ENCODE data around the gene GALNT4.

GALNT4 gene

DNA sequence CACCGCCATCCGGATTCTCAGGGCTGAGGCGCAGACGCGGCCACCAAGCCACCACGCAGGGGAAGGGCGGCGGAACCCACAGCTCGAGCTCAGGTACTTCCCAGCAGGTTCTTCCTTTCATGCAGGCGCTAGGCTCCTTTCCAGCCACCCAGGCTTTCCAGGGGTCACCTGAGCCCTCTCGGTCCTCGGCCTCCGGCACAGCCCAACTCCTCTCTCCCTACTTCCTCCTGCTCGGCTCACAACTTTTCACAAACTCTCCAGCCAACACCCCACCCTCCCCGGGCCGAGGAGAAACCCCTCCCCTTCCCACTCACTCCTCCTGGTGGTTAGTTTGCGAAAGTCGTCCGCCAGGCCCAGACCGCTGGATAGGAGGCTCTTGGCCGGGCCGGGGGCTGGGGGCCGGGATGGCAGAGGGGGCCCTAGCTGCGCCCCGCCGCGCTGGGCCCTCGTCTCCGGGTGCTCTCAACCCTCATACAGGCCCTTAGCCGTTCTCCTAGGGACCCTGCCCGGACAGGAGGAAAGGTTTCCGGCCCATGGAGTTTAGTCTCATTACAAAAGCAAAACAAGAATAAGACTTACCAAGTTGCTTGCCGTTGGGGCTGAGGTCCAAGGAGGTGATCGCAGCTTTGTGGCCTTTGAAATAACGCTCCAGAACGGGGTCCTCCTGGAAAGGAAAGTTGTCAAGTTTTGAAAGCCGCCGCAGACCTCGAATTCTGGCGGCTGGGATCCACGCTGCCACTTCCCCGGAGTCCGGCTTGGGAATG, at the start of gene GALNT4:
GALNT4 (minus strand) TSS at position 256 of the 764 bp plus-strand sequence; CDS start at position 9, 247 bp downstream.
- peak; percentile 26 for DNase-seq (ENCODE audit: low read depth)

DNA sequence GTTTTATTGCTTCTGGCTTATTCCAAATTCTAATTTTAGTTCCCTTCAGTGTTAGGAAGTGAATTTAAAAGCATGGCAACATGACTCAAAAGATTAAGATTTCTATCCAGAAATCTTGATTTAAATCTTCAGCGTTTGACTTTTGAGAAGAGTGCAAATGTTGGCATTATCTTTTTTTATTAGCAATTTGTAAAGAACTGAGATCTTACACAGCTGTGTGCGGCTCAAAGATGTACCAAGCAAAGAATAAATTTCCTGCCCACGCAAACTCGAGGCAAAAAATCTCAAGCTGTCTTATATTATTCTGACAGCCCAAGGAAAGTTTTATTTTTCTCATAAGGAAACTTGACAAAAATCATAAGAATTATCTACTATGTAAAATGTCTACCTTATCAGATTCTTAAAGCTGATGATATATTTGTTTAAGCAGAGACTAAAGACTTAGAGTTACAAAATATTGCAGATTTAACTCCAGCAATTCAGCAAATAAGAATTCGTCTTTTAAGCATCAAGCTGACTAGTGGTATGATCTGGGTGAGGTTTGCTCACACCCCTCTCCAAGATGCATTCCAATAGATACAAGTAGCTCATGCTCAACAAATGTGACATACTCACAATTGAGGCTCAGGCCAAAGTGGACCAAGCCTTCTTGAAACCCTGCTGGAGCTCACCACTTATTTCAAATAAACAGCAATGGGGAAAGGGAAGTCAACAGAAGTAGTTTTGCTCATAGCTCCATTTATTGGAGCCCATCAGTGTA, 48.6 kb upstream of the GALNT4 start:
- DNase-seq (ENCODE audit: low read depth): no peak

DNA sequence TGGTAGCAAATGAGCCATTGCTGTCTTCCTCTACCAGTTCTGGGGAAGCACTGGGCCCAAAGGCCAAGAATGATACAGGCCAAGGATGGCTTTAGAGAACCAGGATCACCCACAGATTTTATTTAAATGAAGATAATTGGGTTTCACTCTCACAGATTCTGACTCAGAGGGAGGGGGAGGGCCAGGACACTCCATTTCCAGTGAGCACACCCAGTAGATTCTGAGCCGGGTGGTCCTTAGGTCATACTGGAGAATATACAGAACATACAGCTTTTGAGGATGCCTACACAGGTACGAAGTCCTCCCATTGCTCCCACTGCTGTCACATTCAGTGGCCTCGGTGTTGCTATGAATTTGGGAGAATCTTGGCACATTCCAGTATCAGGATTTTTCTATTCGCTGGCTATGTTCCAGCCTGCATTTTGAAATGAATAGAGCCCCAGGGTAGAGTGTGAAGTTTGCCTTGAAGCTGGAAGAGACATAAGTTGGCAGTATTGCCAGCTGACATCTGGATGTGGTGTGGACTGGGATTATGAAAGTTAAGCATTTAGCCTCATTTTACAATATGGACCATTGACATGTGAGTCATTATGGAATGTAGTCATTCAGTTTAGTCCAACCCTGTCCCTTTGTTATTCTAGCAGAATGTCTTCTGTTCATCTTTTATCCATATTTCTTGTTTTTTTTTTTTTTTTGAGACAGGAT, 47.0 kb upstream of the GALNT4 start:
- no peak for DNase-seq (ENCODE audit: low read depth)

DNA sequence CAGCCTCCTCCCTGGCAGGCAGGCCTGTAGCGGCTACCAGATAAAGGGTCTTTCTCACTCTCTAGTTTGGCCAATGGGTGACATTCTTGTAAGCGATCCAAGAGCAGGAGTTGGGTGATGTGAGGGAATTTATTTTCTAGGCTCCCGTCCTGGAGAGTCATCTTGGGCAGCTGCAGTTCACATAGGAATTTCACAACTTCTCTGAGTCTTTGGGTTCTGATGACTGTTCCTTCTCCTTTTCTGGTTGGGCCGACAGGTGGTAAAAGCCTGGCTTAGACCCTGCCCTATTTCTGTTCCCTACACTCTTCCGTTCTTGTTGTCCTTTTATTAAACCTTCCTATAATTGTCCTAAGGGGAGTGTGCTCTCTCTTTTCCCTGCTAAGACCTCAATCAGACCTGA, 43.9 kb upstream of the GALNT4 start:
- DNase-seq (ENCODE audit: low read depth): no peak

DNA sequence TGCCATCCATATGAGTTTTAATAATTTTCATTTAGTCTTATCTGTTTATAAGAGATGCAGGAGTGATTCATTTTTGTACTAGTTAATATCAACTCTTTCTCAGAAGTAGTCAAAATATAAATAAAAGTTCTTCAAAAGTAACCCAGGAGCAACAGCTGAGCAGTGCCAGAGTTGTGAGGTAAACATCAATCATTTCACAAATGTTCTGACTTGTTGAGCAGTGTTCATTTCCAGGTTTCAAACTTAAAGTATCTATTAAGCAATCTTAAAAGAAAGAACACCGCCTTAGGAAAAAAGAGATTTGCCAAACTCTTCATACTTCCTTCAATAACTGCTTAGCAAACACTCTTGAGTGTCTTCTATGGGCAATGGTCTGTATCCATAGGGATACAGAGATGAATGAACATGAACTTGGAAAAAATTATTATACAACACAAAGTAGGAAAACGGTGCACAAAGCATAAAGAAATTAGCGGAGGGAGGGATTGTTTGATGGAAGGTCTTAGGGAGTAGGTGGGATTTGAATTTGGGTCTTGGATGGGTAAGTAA, 43.2 kb upstream of the GALNT4 start:
- DNase-seq (ENCODE audit: low read depth): no peak

GRCh38 chr12:89566615-89567014, 42.0 kb upstream of the GALNT4 start:
- DNase-seq (ENCODE audit: low read depth): no peak

DNA sequence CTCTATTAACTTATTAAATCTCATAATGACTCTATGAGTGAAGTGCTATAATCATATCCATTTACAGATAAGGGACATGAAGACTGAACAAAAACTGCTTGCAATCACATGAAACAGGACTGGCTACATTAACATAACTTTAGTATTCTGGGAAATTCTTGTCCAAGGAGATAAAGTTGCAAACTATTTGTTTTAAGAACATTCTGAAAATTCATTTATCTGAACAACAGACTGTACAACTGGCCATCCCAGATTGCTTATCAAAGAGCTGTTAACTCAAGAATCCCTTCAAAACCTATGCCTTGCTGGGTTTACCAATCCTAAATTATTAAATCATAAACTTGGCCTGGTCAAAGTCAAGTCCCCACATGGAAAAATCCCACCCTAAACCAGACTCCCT, 40.4 kb upstream of the GALNT4 start:
- no peak for DNase-seq (ENCODE audit: low read depth)

DNA sequence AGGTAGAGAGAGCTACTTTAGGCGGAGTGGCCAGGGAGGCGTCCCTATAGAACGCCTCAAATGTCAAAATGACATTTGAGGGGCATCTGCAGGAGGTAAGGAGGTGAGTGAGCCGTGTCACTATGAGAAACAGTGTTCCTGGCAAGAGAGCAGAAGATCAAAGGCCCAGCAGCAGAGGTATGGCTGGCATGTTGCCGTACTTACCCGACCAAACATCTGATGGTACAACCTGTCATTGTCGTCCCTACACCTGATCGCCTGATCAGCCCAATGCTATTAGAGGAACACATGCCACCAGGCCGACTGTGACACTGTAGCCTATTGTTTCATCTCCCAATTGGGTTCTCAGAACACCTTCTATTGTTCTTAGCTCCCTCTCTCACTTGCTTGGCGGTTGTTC, 35.2 kb upstream of the GALNT4 start:
- no peak for DNase-seq (ENCODE audit: low read depth)

- no peak for DNase-seq (ENCODE audit: low read depth)
These were observed 32.4 kb upstream of the GALNT4 start for GRCh38 chr12:89556976-89557375.

- DNase-seq (ENCODE audit: low read depth): no peak
These were observed 27.8 kb upstream of the GALNT4 start for GRCh38 chr12:89552376-89552775.

- DNase-seq (ENCODE audit: low read depth): no peak
These were observed 27.2 kb upstream of the GALNT4 start for GRCh38 chr12:89551747-89552146.

GRCh38 chr12:89547101-89547500, 22.5 kb upstream of the GALNT4 start:
- DNase-seq (ENCODE audit: low read depth): no peak

- no peak for DNase-seq (ENCODE audit: low read depth)
These were observed 21.6 kb upstream of the GALNT4 start for GRCh38 chr12:89546151-89546550.

DNA sequence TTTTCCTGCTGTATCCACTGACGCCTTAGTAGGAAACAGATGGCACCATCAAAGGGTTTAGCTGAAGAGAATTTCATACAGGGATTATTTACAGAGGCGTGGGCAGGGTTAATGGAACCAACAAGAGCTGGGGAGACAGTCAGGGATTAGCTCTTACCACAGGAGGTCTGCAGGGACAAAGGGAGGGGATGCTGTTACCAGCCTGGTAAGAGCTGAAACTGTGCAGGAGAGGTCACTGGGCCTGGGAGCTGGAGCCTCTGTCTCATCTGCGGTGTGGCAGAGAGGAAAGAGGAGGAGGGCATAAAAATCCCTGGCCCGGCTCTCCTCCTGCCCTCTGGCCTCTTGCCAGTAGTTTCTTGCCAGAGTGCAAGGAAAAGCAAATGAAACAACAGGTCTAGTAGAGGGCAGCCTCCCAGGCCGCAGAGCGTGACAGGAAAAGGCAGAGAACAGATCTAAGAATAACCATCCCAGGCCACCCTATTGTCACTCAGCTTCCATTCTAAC, 20.1 kb upstream of the GALNT4 start:
- no peak for DNase-seq (ENCODE audit: low read depth)

DNA sequence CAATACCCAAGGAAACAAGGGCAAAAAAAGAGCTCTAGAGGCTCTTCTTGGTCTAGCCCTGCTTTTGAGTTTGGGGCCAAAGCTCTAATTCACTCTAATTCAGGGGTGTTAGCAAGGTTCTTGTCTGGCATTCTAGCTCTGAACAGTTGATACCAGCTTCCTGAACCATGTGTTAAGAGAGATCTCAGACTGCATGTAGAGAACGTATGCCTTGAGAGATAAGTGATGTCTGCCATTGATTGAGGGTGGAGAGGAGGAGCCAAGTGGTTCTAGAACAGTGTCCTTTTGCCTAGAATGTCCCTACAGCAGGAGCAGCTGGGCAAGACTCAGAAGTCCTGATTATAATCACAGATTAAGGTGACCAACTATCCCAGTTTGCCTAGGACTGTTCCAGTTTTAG, 19.4 kb upstream of the GALNT4 start:
- DNase-seq (ENCODE audit: low read depth): no peak

DNA sequence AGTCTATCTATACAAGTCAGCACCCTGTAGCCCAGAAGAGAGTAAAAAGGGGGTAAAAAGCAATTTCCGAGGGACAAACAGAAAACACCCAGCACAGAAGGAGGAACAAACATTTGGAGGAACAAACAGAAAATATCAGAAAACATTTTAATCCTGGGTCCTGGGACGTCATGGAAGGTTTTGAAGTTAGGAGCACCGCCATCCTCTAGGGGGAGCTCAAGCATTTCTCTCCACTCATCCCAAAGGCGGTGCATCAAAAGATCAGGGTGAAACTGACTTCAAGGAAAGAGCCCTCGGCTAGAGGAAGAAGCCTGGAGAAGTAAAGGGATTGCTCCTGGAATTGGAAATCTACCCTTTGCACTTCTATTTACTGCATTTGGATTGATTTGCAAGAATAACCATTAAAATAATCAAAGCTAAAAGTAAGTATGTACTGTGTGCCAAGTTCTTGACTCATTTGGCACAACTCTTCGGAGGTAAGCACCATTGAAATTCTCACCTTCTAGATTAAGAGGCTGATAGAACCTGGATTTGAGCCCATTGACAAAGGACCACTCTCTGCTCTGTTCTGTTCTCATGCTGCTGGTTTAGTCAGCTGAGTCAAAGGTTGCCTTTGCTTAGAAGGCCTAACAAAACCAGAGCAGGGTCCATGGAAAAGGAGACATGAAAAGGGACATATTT, 18.5 kb upstream of the GALNT4 start:
- no peak for DNase-seq (ENCODE audit: low read depth)

GRCh38 chr12:89542236-89542635, 17.6 kb upstream of the GALNT4 start:
- DNase-seq (ENCODE audit: low read depth): no peak

- DNase-seq (ENCODE audit: low read depth): no peak
These were observed 16.0 kb upstream of the GALNT4 start for GRCh38 chr12:89540586-89540985.

- DNase-seq (ENCODE audit: low read depth): no peak
These were observed 15.0 kb upstream of the GALNT4 start for GRCh38 chr12:89539426-89540223.

GRCh38 chr12:89538897-89539296, 14.3 kb upstream of the GALNT4 start:
- no peak for DNase-seq (ENCODE audit: low read depth)

GRCh38 chr12:89537389-89537788, 12.8 kb upstream of the GALNT4 start:
- no peak for DNase-seq (ENCODE audit: low read depth)
